ENCODE results near the gene CASR.

DNA sequence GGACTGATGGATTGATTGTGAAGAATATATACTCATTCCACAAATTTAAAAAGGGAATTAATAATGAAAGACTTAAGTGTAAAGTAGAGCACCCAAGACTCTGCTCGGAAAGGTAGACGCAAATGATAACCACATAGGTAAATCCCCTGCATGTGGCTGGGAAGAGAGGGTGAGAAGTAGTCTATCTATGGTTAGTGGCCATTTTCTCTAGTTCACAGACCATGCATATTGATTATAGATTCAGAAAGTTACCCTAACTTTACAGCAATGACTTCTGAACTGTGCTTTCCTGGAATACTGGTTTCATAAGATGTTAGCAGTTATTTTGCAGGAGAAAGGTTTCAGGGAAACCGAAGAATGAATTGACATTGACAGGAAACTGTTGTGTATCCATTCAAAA is 51.7 kb downstream of the CASR start:
- TF ChIP-seq, protein P1, sequence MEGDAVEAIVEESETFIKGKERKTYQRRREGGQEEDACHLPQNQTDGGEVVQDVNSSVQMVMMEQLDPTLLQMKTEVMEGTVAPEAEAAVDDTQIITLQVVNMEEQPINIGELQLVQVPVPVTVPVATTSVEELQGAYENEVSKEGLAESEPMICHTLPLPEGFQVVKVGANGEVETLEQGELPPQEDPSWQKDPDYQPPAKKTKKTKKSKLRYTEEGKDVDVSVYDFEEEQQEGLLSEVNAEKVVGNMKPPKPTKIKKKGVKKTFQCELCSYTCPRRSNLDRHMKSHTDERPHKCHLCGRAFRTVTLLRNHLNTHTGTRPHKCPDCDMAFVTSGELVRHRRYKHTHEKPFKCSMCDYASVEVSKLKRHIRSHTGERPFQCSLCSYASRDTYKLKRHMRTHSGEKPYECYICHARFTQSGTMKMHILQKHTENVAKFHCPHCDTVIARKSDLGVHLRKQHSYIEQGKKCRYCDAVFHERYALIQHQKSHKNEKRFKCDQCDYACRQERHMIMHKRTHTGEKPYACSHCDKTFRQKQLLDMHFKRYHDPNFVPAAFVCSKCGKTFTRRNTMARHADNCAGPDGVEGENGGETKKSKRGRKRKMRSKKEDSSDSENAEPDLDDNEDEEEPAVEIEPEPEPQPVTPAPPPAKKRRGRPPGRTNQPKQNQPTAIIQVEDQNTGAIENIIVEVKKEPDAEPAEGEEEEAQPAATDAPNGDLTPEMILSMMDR (IDR thresholded peaks at IDR 0.05): no peak
- TF ChIP-seq POLR2A (IDR thresholded peaks at IDR 0.05): no peak

Measured in esophagus squamous epithelium (tissue), 4 donors.